ENCODE measurements around the gene ITPR1. TPM values are rescaled to one million over a fixed set of nuclear protein-coding genes. Genes with fewer than 3 reads are reported as not detected.

ITPR1 gene
- total RNA-seq, 1 donor from 2014 or later, result 6.7 TPM

GRCh38 chr3:4627651-4628375 lies 134.7 kb downstream of the ITPR1 start:
- Histone ChIP-seq H3K4me1 (ENCODE audit: insufficient read depth, low read length) (no peaks in the 10 kb centered on the region), H3K9ac (ENCODE audit: low read length) (no peak overlapping the region), H4K20me1 (ENCODE audit: insufficient read depth, low read length) (no peaks in the 10 kb centered on the region), H3K79me2 (ENCODE audit: insufficient read depth, low read length) (no peaks in the 10 kb centered on the region), H3K27ac (ENCODE audit: low read depth, low read length) (no peak overlapping the region), H3K27me3 (ENCODE audit: insufficient read depth, low read length) (peaks cover 2% of the 10 kb centered on the region), H3K36me3 (ENCODE audit: insufficient read depth, low read length) (no peaks in the 10 kb centered on the region), H3K9me3 (ENCODE audit: insufficient read depth, low read depth, low read length) (no peaks in the 10 kb centered on the region), H3K4me2 (ENCODE audit: low read length) (no peak overlapping the region), H2AFZ (ENCODE audit: low read depth, low read length) (no peak overlapping the region), H3K4me3 (ENCODE audit: insufficient read depth, low read depth, low read length) (no peak overlapping the region)
- no peaks in the 10 kb centered on the region for H3K27me3 Mint-ChIP-seq (ENCODE audit: low read depth, unreplicated experiment)
- DNase-seq (ENCODE audit: low read depth) (no peak), FAIRE-seq (no peak)
- TF ChIP-seq CTCF (IDR thresholded peaks at IDR 0.05; ENCODE audit: insufficient read depth, low read depth, low read length) (no peak), EZH2 (IDR thresholded peaks at IDR 0.05; ENCODE audit: insufficient read depth, low read length) (no peak)
- H3K4me3 Mint-ChIP-seq (ENCODE audit: unreplicated experiment), result no peak overlapping the region
- H3K36me3 Mint-ChIP-seq (ENCODE audit: low read depth, unreplicated experiment), result no peaks in the 10 kb centered on the region
- H3K27ac Mint-ChIP-seq (ENCODE audit: unreplicated experiment), result no peak overlapping the region
- H3K4me1 Mint-ChIP-seq (ENCODE audit: low read depth, unreplicated experiment), result no peaks in the 10 kb centered on the region
- H3K9me3 Mint-ChIP-seq (ENCODE audit: unreplicated experiment), result no peaks in the 10 kb centered on the region

- Histone ChIP-seq H4K20me1 (ENCODE audit: insufficient read depth, low read length) (no peaks in the 10 kb centered on the region), H3K4me3 (ENCODE audit: insufficient read depth, low read depth, low read length) (no peak overlapping the region), H3K27me3 (ENCODE audit: insufficient read depth, low read length) (peaks cover 2% of the 10 kb centered on the region), H3K79me2 (ENCODE audit: insufficient read depth, low read length) (no peaks in the 10 kb centered on the region), H3K9me3 (ENCODE audit: insufficient read depth, low read depth, low read length) (no peaks in the 10 kb centered on the region), H2AFZ (ENCODE audit: low read depth, low read length) (no peak overlapping the region), H3K27ac (ENCODE audit: low read depth, low read length) (no peak overlapping the region), H3K36me3 (ENCODE audit: insufficient read depth, low read length) (no peaks in the 10 kb centered on the region), H3K9ac (ENCODE audit: low read length) (no peak overlapping the region), H3K4me1 (ENCODE audit: insufficient read depth, low read length) (no peaks in the 10 kb centered on the region), H3K4me2 (ENCODE audit: low read length) (no peak overlapping the region)
- Mint-ChIP-seq H3K36me3 (ENCODE audit: low read depth, unreplicated experiment) (no peaks in the 10 kb centered on the region), H3K27ac (ENCODE audit: unreplicated experiment) (no peak overlapping the region), H3K4me3 (ENCODE audit: unreplicated experiment) (no peak overlapping the region), H3K4me1 (ENCODE audit: low read depth, unreplicated experiment) (no peaks in the 10 kb centered on the region), H3K9me3 (ENCODE audit: unreplicated experiment) (no peaks in the 10 kb centered on the region), H3K27me3 (ENCODE audit: low read depth, unreplicated experiment) (no peaks in the 10 kb centered on the region)
- TF ChIP-seq EZH2 (IDR thresholded peaks at IDR 0.05; ENCODE audit: insufficient read depth, low read length) (no peak), CTCF (IDR thresholded peaks at IDR 0.05; ENCODE audit: insufficient read depth, low read depth, low read length) (no peak)
- no peak for FAIRE-seq
- DNase-seq (ENCODE audit: low read depth), result no peak
Measured at GRCh38 chr3:4629095-4630007, 136.2 kb downstream of the ITPR1 start.
